ENCODE measurements around the gene KRT26. TPM values are rescaled to one million over a fixed set of nuclear protein-coding genes. Genes with fewer than 3 reads are reported as not detected.

KRT26 gene
- total and polyA plus RNA-seq, 2 of the 13 experiments (the other 11 are each of a cell fraction or from before 2014, with no cell fraction given), result not detected

- peak; percentile 98 for TF ChIP-seq CBX2 (IDR thresholded peaks at IDR 0.05; ENCODE audit: low read depth, low read length)
- TF ChIP-seq CBX2 (CRISPR knock-in tag; IDR thresholded peaks at IDR 0.05; ENCODE audit: low read depth), result peak; percentile 100
- TF ChIP-seq ZFY (CRISPR knock-in tag; IDR thresholded peaks at IDR 0.05), result peak; percentile 30; the same call in 1 of the 2 replicates
- TF ChIP-seq ZFX (CRISPR knock-in tag; IDR thresholded peaks at IDR 0.05; ENCODE audit: low read depth), result peak; percentile 39; the same call in 1 of the 2 replicates
- TF ChIP-seq HNRNPLL (IDR thresholded peaks at IDR 0.05; ENCODE audit: low read depth, low read length, poor library complexity, severe bottlenecking), result peak; percentile 61
- TF ChIP-seq KDM5B (CRISPR knock-in tag; IDR thresholded peaks at IDR 0.05; ENCODE audit: borderline replicate concordance), result peak; percentile 40; the same call in 1 of the 2 replicates
- peak; percentile 99 for TF ChIP-seq ZNF800 (CRISPR knock-in tag; IDR thresholded peaks at IDR 0.05)
- no peak for TF ChIP-seq AGO1 (IDR thresholded peaks at IDR 0.05; ENCODE audit: low read depth, low read length, poor library complexity, severe bottlenecking)
- peak; percentile 17; the same call in 1 of the 2 replicates for TF ChIP-seq PAXIP1 (CRISPR knock-in tag; conservative IDR thresholded peaks at IDR 0.05)
- peak; percentile 40; the same call in 1 of the 2 replicates for TF ChIP-seq GABPB1 (CRISPR knock-in tag; IDR thresholded peaks at IDR 0.05)
- peak; percentile 68 for TF ChIP-seq ZNF687 (CRISPR knock-in tag; IDR thresholded peaks at IDR 0.05)
- peak; percentile 89 for TF ChIP-seq UBTF (CRISPR knock-in tag; IDR thresholded peaks at IDR 0.05)
- TF ChIP-seq SCMH1 (CRISPR knock-in tag; IDR thresholded peaks at IDR 0.05; ENCODE audit: borderline replicate concordance), result peak; percentile 81; the same call in 1 of the 2 replicates
- TF ChIP-seq ZNF782 (CRISPR knock-in tag; IDR thresholded peaks at IDR 0.05; ENCODE audit: borderline replicate concordance), result no peak
- no peak for TF ChIP-seq ZSCAN20 (CRISPR knock-in tag; IDR thresholded peaks at IDR 0.05; ENCODE audit: borderline replicate concordance)
Measured at GRCh38 chr17:40779181-40779909, 7.3 kb upstream of the KRT26 start (continued).
